Nephron (organoid): ENCODE results near the gene MED13.
"Not testable (repeated sequence)": the region's sequence is repeated elsewhere in the genome, so short reads cannot be mapped to it uniquely, and the experiment has no call there.

Experiments
- H3K27ac Mint-ChIP-seq, 3 experiments: 2 replicates each; pipeline ENCODE4 v1.8.0; 2020; ENCODE audit warnings: mixed read lengths in 3 of 3, mild to moderate bottlenecking in 2 of 3, moderate library complexity in 1 of 3
- H3K27me3 Mint-ChIP-seq: 2 replicates; pipeline ENCODE4 v1.8.0; 2021; ENCODE audit warnings: low read depth, mild to moderate bottlenecking, moderate library complexity, mixed read lengths
- H3K36me3 Mint-ChIP-seq: 2 replicates; pipeline ENCODE4 v1.8.0; 2020; ENCODE audit warnings: low read depth, mixed read lengths
- H3K4me1 Mint-ChIP-seq: 2 replicates; pipeline ENCODE4 v1.8.0; 2020; ENCODE audit warnings: mixed read lengths
- H3K4me3 Mint-ChIP-seq, 3 experiments: 2 replicates each; pipeline ENCODE4 v1.8.0; 2020; ENCODE audit warnings: mild to moderate bottlenecking in 3 of 3, mixed read lengths in 3 of 3, moderate library complexity in 2 of 3
- H3K9me3 Mint-ChIP-seq: 2 replicates; pipeline ENCODE4 v1.8.0; 2020; ENCODE audit warnings: mixed read lengths
- TF ChIP-seq, protein P1 (sequence below), 3 experiments: fragments of 200-600 bp; sonication (generic); IDR thresholded peaks; one replicate each; pipeline ENCODE4 v1.5.0; 2021; ENCODE audit warnings: antibody characterized with exemption in 3 of 3; ENCODE audit not compliant: unreplicated experiment in 3 of 3

MED13 gene

DNA sequence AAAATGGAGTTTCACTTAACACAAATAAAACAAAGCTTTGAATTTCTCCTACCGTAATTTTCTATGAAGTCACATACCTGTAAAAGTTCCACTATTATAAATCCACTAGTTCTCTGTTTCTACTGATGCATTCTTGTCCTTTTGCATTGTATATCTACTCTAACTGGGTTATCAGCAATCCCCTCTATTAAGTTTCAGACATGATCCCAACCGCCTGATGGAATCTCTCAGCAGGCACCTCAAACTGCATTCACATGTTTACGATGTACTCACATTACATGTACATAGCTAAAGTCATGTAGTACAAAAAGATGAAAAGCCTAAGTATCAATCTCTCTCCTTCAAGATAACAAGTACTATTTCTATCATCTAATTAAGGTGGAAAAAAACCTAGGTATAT, 64.9 kb downstream of the MED13 start:
- Mint-ChIP-seq H3K27me3 (no peaks in the 10 kb centered on the region), H3K36me3 (peaks cover 28% of the 10 kb centered on the region), H3K9me3 (no peaks in the 10 kb centered on the region), H3K4me3 (no peak overlapping the region), H3K4me1 (peaks cover 9% of the 10 kb centered on the region), H3K27ac (no peak overlapping the region)
- TF ChIP-seq, protein P1, sequence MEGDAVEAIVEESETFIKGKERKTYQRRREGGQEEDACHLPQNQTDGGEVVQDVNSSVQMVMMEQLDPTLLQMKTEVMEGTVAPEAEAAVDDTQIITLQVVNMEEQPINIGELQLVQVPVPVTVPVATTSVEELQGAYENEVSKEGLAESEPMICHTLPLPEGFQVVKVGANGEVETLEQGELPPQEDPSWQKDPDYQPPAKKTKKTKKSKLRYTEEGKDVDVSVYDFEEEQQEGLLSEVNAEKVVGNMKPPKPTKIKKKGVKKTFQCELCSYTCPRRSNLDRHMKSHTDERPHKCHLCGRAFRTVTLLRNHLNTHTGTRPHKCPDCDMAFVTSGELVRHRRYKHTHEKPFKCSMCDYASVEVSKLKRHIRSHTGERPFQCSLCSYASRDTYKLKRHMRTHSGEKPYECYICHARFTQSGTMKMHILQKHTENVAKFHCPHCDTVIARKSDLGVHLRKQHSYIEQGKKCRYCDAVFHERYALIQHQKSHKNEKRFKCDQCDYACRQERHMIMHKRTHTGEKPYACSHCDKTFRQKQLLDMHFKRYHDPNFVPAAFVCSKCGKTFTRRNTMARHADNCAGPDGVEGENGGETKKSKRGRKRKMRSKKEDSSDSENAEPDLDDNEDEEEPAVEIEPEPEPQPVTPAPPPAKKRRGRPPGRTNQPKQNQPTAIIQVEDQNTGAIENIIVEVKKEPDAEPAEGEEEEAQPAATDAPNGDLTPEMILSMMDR (IDR thresholded peaks at IDR 0.05; ENCODE audit: unreplicated experiment in 3 of 3): no peak

- peaks cover 24% of the 10 kb centered on the region for H3K36me3 Mint-ChIP-seq
- not testable (repeated sequence) for H3K4me3 Mint-ChIP-seq, H3K27me3 Mint-ChIP-seq, H3K9me3 Mint-ChIP-seq, H3K27ac Mint-ChIP-seq, H3K4me1 Mint-ChIP-seq
Observed at GRCh38 chr17:61998534-61998933, 66.5 kb downstream of the MED13 start.

GRCh38 chr17:61997664-61998063, 67.4 kb downstream of the MED13 start:
- H3K9me3 Mint-ChIP-seq: no peaks in the 10 kb centered on the region
- no peak overlapping the region for H3K27ac Mint-ChIP-seq
- TF ChIP-seq, protein P1 (IDR thresholded peaks at IDR 0.05; ENCODE audit: unreplicated experiment in 3 of 3): no peak
- H3K36me3 Mint-ChIP-seq: peaks cover 32% of the 10 kb centered on the region
- H3K4me3 Mint-ChIP-seq: no peak overlapping the region
- H3K4me1 Mint-ChIP-seq: peaks cover 9% of the 10 kb centered on the region
- no peaks in the 10 kb centered on the region for H3K27me3 Mint-ChIP-seq

DNA sequence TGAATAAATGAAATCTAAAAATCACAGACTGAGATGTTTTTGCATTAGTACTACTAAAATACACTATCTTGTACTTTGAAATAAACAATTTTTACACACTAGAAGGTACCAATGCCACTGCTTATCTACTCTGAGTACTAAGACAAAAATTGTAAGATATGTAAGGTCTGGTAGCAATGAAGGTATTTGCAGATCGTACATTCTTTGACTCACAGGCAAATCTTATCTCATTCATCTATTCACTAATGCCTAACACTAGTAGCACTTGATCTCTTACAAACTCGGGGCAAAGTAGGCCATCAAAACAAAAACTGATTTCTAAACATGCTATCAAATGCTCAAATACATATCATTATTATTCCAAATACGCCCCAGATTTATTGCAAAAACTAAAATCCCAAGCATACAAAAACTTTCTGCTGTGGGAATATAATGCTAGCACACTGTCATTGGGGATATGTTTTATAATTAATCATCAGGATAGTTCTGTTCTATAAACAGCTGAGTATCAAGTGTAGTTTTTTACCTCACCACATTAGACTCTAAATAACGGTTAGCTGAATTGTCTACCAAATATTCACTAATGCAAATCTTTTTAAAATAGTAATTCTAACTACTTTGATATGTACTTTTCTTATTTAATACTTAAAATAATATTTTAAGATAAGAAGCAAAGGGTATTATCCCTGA, 68.0 kb downstream of the MED13 start:
- no peak overlapping the region for H3K4me3 Mint-ChIP-seq
- no peaks in the 10 kb centered on the region for H3K27me3 Mint-ChIP-seq
- TF ChIP-seq, protein P1 (IDR thresholded peaks at IDR 0.05; ENCODE audit: unreplicated experiment in 3 of 3): no peak
- H3K4me1 Mint-ChIP-seq: peaks cover 9% of the 10 kb centered on the region
- no peaks in the 10 kb centered on the region for H3K9me3 Mint-ChIP-seq
- H3K27ac Mint-ChIP-seq: no peak overlapping the region
- peaks cover 36% of the 10 kb centered on the region for H3K36me3 Mint-ChIP-seq

GRCh38 chr17:61989509-61989908, 75.6 kb downstream of the MED13 start:
- no peak overlapping the region for H3K4me3 Mint-ChIP-seq
- no peaks in the 10 kb centered on the region for H3K4me1 Mint-ChIP-seq
- no peak overlapping the region for H3K27ac Mint-ChIP-seq
- H3K27me3 Mint-ChIP-seq: no peaks in the 10 kb centered on the region
- H3K36me3 Mint-ChIP-seq: peaks cover 64% of the 10 kb centered on the region
- TF ChIP-seq, protein P1 (IDR thresholded peaks at IDR 0.05; ENCODE audit: unreplicated experiment in 3 of 3): no peak
- no peaks in the 10 kb centered on the region for H3K9me3 Mint-ChIP-seq

DNA sequence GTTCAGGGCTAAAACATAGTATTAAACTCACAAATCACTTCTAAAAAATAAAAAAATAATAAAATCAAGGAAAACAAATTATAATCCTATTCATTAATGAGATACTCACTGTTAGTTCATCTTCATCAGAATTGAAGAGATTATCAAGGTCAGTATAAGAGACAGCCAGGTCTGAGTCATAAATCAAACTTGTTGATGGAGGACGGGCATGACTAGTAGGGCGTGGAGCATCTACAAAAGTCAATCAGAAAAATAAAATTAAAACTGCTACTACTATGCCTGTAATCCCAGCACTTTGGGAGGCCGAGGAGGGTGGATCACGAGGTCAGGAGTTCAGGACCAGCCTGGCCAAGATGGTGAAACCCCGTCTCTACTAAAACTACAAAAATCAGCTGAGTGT, 78.2 kb downstream of the MED13 start:
- no peak overlapping the region for H3K4me3 Mint-ChIP-seq
- TF ChIP-seq, protein P1 (IDR thresholded peaks at IDR 0.05; ENCODE audit: unreplicated experiment in 3 of 3): no peak
- no peaks in the 10 kb centered on the region for H3K4me1 Mint-ChIP-seq
- peaks cover 65% of the 10 kb centered on the region for H3K36me3 Mint-ChIP-seq
- no peaks in the 10 kb centered on the region for H3K27me3 Mint-ChIP-seq
- H3K9me3 Mint-ChIP-seq: no peaks in the 10 kb centered on the region
- no peak overlapping the region for H3K27ac Mint-ChIP-seq
